ENCODE data around the gene NTN4. TPM values are rescaled to one million over a fixed set of nuclear protein-coding genes. Genes with fewer than 3 reads are reported as not detected.

The NTN4 gene
- total and polyA plus RNA-seq, 4 donors: 3.2 to 30.5 (median 15.0) TPM

GRCh38 chr12:95653771-95654546 lies 136.6 kb downstream of the NTN4 start:
- WGBS: 50% methylated on average over 9 of the region's 9 CpGs
- Histone ChIP-seq H3K4me1 (ENCODE audit: control insufficient read depth in 4 of 4, insufficient read depth in 4 of 4, low read length in 3 of 4) (peaks cover 0 to 8% (median 2%) of the 10 kb centered on the region in 4 donors), H3K36me3 (ENCODE audit: control insufficient read depth in 4 of 4, insufficient read depth in 3 of 4, low read depth in 1 of 4, low read length in 3 of 4) (no peaks in the 10 kb centered on the region), H3K27me3 (ENCODE audit: control insufficient read depth in 4 of 4, insufficient read depth in 4 of 4, low read length in 3 of 4) (no peaks in the 10 kb centered on the region), H3K9me3 (ENCODE audit: control insufficient read depth in 4 of 4, low read length in 3 of 4) (no peaks in the 10 kb centered on the region), H3K4me3 (ENCODE audit: low read depth in 1 of 3, low read length in 3 of 3) (no peak overlapping the region), H3K9ac (ENCODE audit: low read depth in 1 of 2, low read length in 2 of 2) (peak overlapping the region in 1 of 2 donors; percentile 11), H3K27ac (ENCODE audit: low read depth in 1 of 2, low read length in 2 of 2) (peak overlapping the region; percentile 63 to 79)
- no peak for DNase-seq (ENCODE audit: low spot score)
- TF ChIP-seq JUND (IDR thresholded peaks at IDR 0.05) (peak; percentile 99), TAF1 (conservative IDR thresholded peaks at IDR 0.05) (no peak), YY1 (IDR thresholded peaks at IDR 0.05) (peak; percentile 14), GABPA (IDR thresholded peaks at IDR 0.05 in 1 of 2, conservative IDR thresholded peaks at IDR 0.05 in 1 of 2) (peak in 1 of 2 donors; percentile 53), CTCF (IDR thresholded peaks at IDR 0.05; ENCODE audit: low read depth, low read length, missing input control) (no peak), FOXA2 (IDR thresholded peaks at IDR 0.05) (peak; percentile 76), EGR1 (IDR thresholded peaks at IDR 0.05; ENCODE audit: low read depth in 2 of 2) (peak; percentile 86 to 93), RXRA (IDR thresholded peaks at IDR 0.05) (peak; percentile 97 to 98), ZBTB33 (IDR thresholded peaks at IDR 0.05) (peak; percentile 86), HNF4A (conservative IDR thresholded peaks at IDR 0.05) (peak; percentile 86 to 87), MAX (IDR thresholded peaks at IDR 0.05) (peak; percentile 75), REST (IDR thresholded peaks at IDR 0.05) (peak; percentile 77), NR2F2 (IDR thresholded peaks at IDR 0.05) (peak; percentile 75), FOXA1 (IDR thresholded peaks at IDR 0.05) (peak; percentile 67), RAD21 (IDR thresholded peaks at IDR 0.05) (peak; percentile 62 to 66), SP1 (IDR thresholded peaks at IDR 0.05) (peak; percentile 97), ATF3 (IDR thresholded peaks at IDR 0.05) (peak; percentile 98), HNF4G (IDR thresholded peaks at IDR 0.05) (peak; percentile 48)

Data from liver (tissue), 9 donors.